LHCN-M2 (cell line): ENCODE measurements around the gene INTS1. TPM values are rescaled to one million over a fixed set of nuclear protein-coding genes. Genes with fewer than 3 reads are reported as not detected.

Source experiments
- DNase-seq: peaks from one replicate; pipeline ENCODE4 v3.0.0-alpha.2; 2012; ENCODE audit warnings: low read depth
- total RNA-seq: library from RNA; depleted of rRNA; stranded (reverse); fragments of >200 nt; gene quantifications from 2 replicates; pipeline ENCODE4 v1.2.3, GENCODE V29; 2014

INTS1 gene
- total RNA-seq, 1 experiment from 2014 or later: 69.6 TPM

GRCh38 chr7:1509226-1509625 is 5.0 kb upstream of the INTS1 start:
- DNase-seq: no peak

DNA sequence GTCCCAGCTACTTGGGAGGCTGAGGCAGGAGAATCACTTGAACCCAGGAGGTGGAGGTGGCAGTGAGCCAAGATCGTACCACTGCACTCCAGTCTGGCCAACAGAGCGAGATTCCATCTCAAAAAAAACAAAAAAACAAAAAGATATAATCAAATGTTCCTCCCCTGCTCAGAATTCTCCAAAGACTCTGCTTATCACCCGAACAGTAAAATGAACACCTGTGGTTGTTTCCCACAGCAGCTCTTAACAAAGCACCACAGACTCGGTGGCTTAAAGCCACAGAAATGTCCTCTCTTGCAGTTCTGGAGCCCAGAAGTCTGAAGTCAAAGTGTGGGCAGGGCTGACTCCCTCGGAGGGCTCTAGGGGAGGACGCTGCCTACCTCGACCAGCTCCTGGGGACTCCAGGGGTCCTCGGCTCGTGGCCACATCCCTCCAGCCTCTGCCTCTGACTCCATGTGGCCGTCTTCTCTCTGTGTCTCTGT is 4.1 kb upstream of the INTS1 start:
- DNase-seq: no peak

GRCh38 chr7:1505731-1506550 is 1.8 kb upstream of the INTS1 start:
- DNase-seq: no peak

- DNase-seq: no peak
These were observed 799 bp downstream of the INTS1 start for GRCh38 chr7:1503390-1503789.

GRCh38 chr7:1502845-1503244 is 1.3 kb downstream of the INTS1 start:
- DNase-seq: no peak

DNA sequence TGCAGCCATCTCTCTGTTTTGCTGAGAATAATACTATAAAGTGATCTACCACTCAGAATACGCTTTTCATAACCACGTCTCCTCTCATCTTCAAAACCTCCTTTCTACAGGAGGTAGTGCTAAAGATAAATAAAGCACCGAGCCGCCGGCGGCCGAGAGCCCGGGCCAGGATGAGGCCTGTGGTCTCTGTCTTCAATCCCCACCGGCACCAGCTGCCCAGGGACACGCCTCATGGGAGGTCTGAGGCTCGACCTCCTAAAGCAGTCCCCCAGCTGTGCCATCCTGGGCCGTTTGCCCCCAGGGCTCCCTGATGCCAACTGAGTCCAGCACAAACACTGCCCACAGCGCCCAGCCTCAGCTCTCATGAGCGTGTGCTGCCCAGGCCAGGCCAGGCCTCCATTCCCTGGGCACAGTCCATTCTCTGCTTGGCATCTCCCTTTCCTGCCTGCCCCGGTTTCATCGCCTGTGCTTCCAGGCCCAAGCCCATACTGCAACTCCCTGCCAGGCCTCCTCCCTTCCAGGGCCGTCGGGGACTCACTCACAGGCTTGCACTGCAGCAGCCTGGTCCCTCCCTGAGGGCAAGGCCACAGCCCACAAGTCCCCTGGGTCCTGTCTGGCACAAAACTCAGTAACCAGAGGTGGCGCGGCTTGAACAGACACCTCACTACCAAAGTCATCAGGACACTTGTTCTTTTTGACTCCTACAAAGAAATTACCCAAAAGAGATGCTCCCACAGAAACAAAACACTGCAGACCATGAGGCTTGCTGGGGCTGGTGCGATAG is 2.5 kb downstream of the INTS1 start:
- DNase-seq: no peak

- DNase-seq: no peak
These were observed 4.0 kb downstream of the INTS1 start for GRCh38 chr7:1500064-1500807.

DNA sequence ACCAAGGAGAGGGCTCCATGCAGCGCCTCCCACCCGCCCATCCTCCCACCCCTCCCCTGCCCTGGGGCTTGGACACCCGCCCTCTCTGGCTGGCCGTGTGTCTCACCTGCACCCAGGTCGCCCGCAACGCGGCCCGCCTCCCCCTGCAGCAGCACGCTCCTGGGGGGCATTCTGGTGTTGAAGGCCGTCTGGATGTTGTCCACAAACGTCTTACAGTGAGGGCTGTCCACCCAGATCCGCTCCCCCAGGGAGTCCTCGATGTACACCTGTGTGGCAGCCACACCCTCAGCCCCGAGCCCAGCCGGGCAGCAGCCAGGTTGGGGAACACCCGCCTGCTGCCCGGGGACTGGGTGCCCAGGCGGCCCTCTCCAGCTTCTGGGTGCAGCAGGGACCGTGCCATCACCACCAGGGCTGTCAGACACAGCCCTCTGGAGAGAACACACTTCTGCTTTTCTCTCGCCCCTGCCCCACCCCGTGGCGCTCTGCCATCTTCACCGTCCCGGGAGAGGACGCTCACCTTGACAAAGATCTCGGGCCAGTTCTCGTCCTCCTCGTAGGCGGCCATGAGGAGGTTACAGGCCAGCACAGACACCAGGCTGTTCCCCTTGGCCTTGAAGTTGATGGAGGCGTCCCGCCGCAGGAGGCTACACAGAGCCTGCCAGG is 4.7 kb downstream of the INTS1 start:
- no peak for DNase-seq

- DNase-seq: no peak
These were observed 5.6 kb downstream of the INTS1 start for GRCh38 chr7:1498370-1499305.

DNA sequence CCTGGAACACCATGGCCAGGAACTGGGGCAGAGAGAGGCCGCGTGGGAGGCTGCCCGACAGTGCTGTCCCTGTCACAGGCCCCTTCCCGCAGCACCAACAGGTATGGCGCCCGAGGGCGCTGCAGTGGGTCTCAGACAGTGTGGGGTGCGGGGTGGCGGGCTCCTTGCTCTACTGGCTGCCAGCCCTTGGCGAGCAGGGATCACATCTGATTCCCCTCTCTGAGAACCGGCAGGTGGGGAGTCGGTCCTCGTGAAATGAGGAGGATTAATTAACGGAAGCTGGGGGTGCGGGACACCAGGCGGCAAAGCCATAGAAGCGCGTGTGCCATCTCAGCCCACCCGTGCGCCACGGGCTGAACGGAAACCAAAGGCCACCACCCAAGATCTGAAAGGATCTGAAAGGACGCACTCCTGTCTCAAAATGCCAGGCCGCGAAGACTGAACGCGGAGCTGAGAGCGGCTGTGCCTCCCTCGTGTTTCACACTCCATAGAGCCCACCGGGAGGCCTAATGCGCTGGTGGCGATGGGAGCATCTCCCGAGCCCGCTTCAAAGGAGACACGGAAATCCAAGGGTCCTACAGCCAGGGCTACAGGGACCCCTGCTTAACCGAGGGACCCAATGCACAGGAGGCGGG is 6.8 kb downstream of the INTS1 start:
- no peak for DNase-seq

DNA sequence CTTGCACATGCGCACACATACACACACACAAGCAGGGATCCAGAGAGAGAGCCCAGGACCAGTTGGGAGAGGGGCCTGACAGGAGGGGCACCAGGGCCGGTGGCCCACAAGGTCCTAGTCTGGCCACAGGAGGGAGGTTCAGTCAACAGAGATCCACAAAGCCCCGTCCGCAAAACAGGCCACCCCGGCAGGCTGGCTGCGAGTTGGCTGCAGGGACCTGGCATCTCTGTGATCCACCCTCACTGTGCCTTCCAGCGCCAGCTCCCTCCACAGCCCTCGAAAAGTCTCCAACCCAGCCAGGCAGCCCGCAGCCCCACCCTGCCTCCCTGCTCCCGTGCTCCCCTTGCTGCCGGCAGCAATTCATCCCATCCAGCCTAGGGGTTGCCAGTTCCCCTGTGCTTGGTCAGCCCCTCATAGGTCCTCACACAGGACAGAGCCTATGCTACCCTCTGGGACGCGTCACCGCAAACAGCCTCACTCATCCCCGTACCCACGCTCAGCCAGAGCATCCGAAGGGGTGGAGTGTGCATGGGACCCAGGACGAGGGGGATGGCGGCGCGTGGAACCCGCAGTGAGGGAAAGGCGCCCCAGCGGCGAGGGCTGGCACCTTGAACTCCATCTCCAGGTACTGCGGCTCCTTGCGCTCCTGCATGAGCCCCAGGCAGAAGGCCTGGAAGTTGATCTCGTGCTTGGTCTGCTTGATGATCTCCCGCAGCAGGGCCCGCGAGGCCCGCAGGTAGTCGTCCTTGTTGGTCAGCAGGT is 7.5 kb downstream of the INTS1 start:
- DNase-seq: no peak

DNA sequence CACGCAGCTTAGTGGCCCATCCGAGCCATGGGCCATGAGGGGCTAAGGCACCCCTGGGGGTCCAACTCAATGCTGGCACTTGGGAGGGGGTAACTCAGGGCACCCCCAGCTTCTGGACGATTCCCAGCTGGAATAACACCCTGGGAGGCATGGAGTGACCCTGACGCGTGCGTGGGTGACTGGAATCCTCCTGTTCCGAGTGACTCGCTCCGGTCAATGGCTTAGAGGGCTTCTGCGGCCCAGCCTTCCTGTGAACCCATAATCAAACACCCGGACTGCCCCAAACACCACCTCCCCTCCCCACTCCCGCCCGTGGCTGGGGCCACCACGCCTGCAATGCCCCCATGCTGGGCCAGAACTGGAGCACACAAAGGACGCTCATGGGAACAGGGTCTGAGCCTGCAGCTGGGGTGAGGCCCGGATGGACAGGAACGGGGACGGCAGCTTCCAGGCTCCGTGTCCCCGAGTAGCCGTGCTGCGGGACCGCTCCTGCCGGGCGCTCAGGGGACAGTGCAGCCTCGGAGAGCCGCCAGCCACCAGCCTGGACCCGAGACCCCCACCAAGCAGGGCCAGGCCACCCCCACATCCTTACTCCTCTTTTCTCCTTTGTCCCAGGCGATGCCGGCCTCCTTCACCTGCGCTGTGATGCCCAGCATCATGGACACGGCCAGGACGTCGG is 8.5 kb downstream of the INTS1 start:
- no peak for DNase-seq

GRCh38 chr7:1494866-1495563 is 9.2 kb downstream of the INTS1 start:
- no peak for DNase-seq

- no peak for DNase-seq
These were observed 9.7 kb downstream of the INTS1 start for GRCh38 chr7:1494447-1494846.

GRCh38 chr7:1493571-1493970 is 10.6 kb downstream of the INTS1 start:
- DNase-seq: no peak

DNA sequence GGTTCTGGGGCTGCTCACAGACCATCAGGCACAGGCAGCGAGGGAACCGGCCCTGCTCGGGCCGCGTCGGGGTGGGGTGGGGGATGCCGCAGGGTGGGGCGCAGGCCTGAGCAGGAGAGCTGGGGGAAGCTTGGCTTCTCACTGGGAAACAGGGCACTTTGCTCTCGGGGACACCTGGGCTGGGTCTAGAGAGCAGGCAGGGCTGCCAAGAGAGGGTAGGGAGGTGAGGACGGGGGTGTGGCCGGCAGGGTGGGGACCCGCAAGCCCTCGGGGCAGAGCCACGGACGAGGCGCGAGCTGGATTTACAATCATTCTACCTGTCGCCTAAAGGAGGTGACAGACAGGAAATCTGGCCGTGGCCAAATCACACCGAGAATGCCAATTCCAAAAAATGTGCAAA is 11.1 kb downstream of the INTS1 start:
- no peak for DNase-seq

- no peak for DNase-seq
These were observed 11.5 kb downstream of the INTS1 start for GRCh38 chr7:1492640-1493039.

DNA sequence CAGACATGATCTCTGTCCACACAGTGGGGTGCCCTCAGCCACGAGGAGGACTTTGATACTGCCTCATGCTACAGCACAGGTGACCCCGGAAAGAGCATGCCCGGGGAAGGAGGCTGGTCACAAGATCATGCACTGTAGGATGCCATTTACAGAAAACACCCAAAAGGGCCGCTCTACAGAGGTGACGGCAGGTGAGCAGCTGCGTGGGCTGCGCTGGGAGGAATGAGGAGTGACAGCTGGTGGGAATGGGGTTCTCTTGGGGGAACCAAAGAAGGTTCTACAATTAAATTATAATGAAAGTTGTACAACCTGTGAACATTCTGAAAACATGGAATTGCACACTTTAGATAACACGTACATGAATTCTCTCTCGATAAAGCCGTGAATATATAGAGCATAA is 12.0 kb downstream of the INTS1 start:
- DNase-seq: no peak
